GM11168 (cell line): ENCODE measurements around the gene QPRT.
"Not testable (repeated sequence)": the region's sequence is repeated elsewhere in the genome, so short reads cannot be mapped to it uniquely, and the experiment has no call there.

Experiments used
- in situ Hi-C: fragments of 300-500 bp; cut with MboI; formaldehyde crosslinking; loops from one replicate; pipeline ENCODE4 v1.12.0; 2022; ENCODE audit warnings: low sequenced_read_pairs; ENCODE audit not compliant: unreplicated experiment

QPRT gene

GRCh38 chr16:29688172-29688571, 9.2 kb downstream of the QPRT start:
- in situ Hi-C loops, result loop anchor here (10.0 kb wide), 1 partner anchor 327 kb away; the partner anchor contains the start of gene DOC2A

GRCh38 chr16:29689490-29690351, 10.7 kb downstream of the QPRT start:
- in situ Hi-C loops, result loop anchor here (10.0 kb wide), 1 partner anchor 325 kb away; the partner anchor contains the start of gene DOC2A

GRCh38 chr16:29692606-29693005, 13.6 kb downstream of the QPRT start:
- in situ Hi-C loops, result not testable (repeated sequence)

- in situ Hi-C loops, result no loop called here
Observed at GRCh38 chr16:29694384-29695195, 15.6 kb downstream of the QPRT start.

GRCh38 chr16:29695675-29696074, 16.7 kb downstream of the QPRT start:
- in situ Hi-C loops, result not testable (repeated sequence)

GRCh38 chr16:29696881-29697331, 17.9 kb downstream of the QPRT start:
- in situ Hi-C loops, result no loop called here

GRCh38 chr16:29697391-29697790, 18.4 kb downstream of the QPRT start:
- in situ Hi-C loops, result no loop called here

GRCh38 chr16:29698042-29698441, 19.1 kb downstream of the QPRT start:
- in situ Hi-C loops, result no loop called here

GRCh38 chr16:29698484-29699323, 19.7 kb downstream of the QPRT start:
- in situ Hi-C loops, result no loop called here

- in situ Hi-C loops, result no loop called here
Observed at GRCh38 chr16:29699324-29700219, 20.6 kb downstream of the QPRT start.

- in situ Hi-C loops, result no loop called here
Observed at GRCh38 chr16:29700253-29700987, 21.4 kb downstream of the QPRT start.

GRCh38 chr16:29701214-29701555, 22.2 kb downstream of the QPRT start:
- in situ Hi-C loops, result no loop called here

- in situ Hi-C loops, result no loop called here
Observed at GRCh38 chr16:29702269-29702668, 23.3 kb downstream of the QPRT start.

- in situ Hi-C loops, result no loop called here
Observed at GRCh38 chr16:29705030-29705429, 26.1 kb downstream of the QPRT start.

GRCh38 chr16:29707160-29707559, 28.2 kb downstream of the QPRT start:
- in situ Hi-C loops, result not testable (repeated sequence)

- in situ Hi-C loops, result no loop called here
Observed at GRCh38 chr16:29708917-29709600, 30.1 kb downstream of the QPRT start.

- in situ Hi-C loops, result not testable (repeated sequence)
Observed at GRCh38 chr16:29709657-29710056, 30.7 kb downstream of the QPRT start.
